Fibroblast of pulmonary artery (primary cell): ENCODE measurements around the gene ZPR1.
"Not testable (repeated sequence)": the region's sequence is repeated elsewhere in the genome, so short reads cannot be mapped to it uniquely, and the experiment has no call there.

Source experiments
- DNase-seq: peaks from one replicate; pipeline ENCODE4 v3.0.0-alpha.2; 2010; ENCODE audit warnings: low read depth
- H3K4me3 ChIP-seq: replicated peaks from 2 replicates; pipeline ENCODE4 v1.5.1; 2011; ENCODE audit warnings: low read depth, mild to moderate bottlenecking, control low read depth, low read length, moderate library complexity
- CTCF ChIP-seq: IDR thresholded peaks from 2 replicates; pipeline ENCODE4 v1.5.1; 2011; ENCODE audit warnings: mild to moderate bottlenecking, control low read depth, low read length, inconsistent platforms; ENCODE audit errors: missing control alignments

The ZPR1 gene

GRCh38 chr11:116811194-116811593 is 23.4 kb upstream of the ZPR1 start:
- TF ChIP-seq CTCF = no peak
- no peak for DNase-seq
- H3K4me3 ChIP-seq = no peak overlapping the region

DNA sequence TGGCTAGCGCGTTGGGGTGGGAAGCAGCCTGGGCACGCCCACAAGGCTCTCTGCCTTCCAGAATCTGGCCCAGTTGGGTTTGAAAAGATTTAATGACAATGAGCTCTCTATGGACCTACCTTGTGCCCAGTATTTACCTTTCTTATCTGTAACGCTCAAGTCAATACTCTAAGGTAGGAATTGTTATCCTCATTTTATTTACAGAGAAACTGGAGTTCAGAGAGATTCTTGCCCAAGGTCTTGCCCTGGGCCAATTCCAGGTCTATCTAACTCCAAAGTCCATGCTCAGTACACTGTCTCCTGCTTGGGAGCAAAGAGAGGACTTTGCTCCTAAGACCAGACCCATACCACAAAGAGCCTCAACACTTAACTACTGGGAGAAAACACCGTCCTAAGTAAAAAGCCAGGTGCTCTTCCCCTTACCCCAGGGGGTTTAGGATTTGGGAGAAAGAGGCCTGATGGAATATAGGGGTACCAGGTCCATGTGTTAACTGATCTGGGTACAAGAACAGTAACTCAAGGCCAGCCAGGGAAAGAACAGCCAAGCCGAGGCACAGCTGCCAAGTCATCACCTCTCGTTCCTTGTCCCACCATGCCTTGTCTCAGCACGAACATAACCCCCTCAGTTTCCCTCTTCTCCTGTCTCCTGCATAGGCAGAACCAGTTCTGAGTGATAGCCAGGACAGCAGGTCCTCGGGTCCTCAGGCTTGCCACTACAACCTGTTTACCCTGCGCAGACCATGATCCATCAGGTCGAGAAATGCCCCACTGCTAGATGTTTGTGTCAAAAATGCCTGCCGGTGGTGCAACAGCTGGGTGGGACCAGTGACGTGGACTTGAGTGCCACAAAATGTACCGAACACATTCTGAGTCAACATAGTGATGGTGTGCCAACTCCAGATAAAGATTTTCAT is 20.7 kb upstream of the ZPR1 start:
- peak; percentile 94 for DNase-seq
- TF ChIP-seq CTCF = no peak
- no peak overlapping the region for H3K4me3 ChIP-seq

- TF ChIP-seq CTCF = no peak
- H3K4me3 ChIP-seq = no peak overlapping the region
- no peak for DNase-seq
Observed at GRCh38 chr11:116807601-116808261, 19.9 kb upstream of the ZPR1 start.

- no peak for DNase-seq
- TF ChIP-seq CTCF = no peak
- H3K4me3 ChIP-seq = no peak overlapping the region
Observed at GRCh38 chr11:116804001-116804400, 16.2 kb upstream of the ZPR1 start.

GRCh38 chr11:116801662-116802061 is 13.8 kb upstream of the ZPR1 start:
- DNase-seq, H3K4me3 ChIP-seq: not testable (repeated sequence)

DNA sequence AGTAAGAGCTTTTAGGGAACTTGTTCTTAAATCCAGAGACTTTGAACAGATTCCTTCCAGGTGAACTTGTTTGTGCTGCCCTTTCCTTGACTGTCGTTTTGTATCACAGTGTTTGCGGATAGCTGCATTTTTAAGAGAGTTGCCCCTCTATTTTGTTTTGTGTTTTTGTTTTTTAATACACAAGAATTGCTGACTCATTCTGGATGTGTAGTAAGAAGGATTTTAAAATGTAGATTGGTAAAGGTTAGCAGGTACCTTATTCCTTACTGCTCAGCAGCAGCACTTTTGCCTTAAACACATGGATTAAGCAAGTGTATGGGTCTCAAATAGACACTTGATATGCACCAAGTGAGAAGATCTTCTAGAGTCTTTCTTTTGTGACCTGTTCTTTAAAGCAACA is 12.8 kb upstream of the ZPR1 start:
- no peak for DNase-seq
- no peak overlapping the region for H3K4me3 ChIP-seq
- TF ChIP-seq CTCF = no peak

DNA sequence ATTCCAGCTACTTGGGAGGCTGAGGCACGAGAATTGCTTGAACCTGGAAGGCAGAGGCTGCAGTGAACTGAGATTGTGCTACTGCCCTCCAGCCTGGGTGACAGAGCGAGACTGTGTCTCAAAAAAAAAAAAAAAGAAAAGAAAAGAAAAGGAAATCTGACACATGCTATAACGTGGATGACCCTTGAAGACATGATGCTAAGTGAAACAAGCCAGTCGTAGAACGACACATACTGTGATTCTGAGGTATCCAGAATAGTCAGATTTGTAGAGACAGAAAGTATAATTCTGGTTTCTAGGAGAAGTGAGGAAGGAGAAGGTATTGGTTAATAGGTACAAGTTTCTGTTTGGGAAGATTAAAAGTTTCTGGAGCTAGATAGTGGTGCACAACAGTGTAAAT is 10.5 kb upstream of the ZPR1 start:
- no peak overlapping the region for H3K4me3 ChIP-seq
- DNase-seq = no peak
- no peak for TF ChIP-seq CTCF
